ENCODE data around the gene SPATC1L. TPM values are rescaled to one million over a fixed set of nuclear protein-coding genes. Genes with fewer than 3 reads are reported as not detected.
A peak's percentile ranks its signal among the peaks of the same experiment; 100 is the strongest.

The SPATC1L gene
- total and polyA plus RNA-seq, 2 of the 8 experiments (the other 6 are each of a cell fraction or from before 2014, with no cell fraction given) = 24.9 to 50.0 TPM

DNA sequence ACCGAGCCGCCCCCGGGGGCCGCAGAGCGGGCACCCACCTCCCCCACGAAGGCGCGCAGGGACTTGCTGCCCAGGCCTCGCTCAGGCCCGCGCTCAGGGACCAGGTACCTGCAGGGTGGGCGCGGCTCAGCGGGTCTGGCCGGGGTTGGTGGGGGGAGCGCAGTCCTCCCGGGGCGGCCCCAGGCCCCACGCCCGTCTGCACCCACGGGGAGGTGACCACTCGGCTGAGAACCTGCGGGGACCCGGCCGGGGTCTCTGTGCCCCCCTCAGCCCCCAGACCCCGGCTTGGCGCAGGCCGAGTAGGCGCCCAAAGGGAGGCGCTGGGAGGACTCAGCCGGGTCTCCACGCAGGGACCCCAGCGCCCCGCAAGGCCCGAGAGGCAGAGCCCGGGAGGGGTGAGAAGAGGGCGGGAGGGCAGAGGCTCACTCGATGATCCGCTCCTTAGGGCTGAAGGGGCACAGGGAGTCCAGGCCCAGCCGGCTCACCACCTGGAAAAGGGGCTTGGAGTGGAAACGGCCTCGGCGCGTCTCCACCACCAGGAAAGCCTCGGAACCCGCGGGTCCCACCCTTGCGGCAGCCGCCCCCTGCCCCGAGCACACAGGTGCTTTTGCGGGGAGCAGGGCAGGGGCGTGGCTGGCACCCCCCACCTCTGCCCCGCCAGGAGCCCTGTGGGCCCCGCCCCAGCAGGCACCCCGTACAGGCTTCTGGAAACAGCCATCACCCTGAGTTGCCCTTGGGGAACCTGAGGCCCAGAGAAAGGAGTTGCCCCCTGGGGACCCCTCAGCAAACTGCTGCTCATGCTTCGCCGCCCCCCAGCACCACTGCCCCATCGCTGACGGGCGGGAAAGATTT lies 38.2 kb downstream of the SPATC1L start:
- no peak overlapping the region for H3K27ac ChIP-seq (ENCODE audit: low read depth, low read length)
- peaks cover 0 to 11% (median 2%) of the 10 kb centered on the region in 4 experiments; a peak in 3 of 7 replicates for H3K27me3 ChIP-seq (replicated peaks in 1 of 4; ENCODE audit: control insufficient read depth in 3 of 4, extremely low read depth in 1 of 4, insufficient read depth in 3 of 4, low read length in 3 of 4)
- peaks cover 0 to 8% of the 10 kb centered on the region in 2 experiments; a peak in 1 of 4 replicates for H3K9me3 ChIP-seq (ENCODE audit: insufficient read depth in 2 of 2, low read depth in 1 of 2, low read length in 1 of 2)
- no peak overlapping the region for H3K14ac ChIP-seq (ENCODE audit: insufficient read length)
- no peak overlapping the region for H3K4ac ChIP-seq (replicated peaks; ENCODE audit: insufficient read length, low read depth, low read length)
- H3K79me2 ChIP-seq (ENCODE audit: control insufficient read depth in 1 of 2, insufficient read depth in 2 of 2, low read length in 2 of 2) = no peaks in the 10 kb centered on the region
- H2AK5ac ChIP-seq (ENCODE audit: low read depth, low read length) = no peak overlapping the region
- FAIRE-seq = no peak
- H2BK12ac ChIP-seq (ENCODE audit: low read depth, low read length) = no peak overlapping the region
- no peak overlapping the region for H2AFZ ChIP-seq (ENCODE audit: low read length)
- no peak overlapping the region for H3K4me3 ChIP-seq (ENCODE audit: extremely low read depth in 1 of 4, insufficient read depth in 2 of 4, low read depth in 3 of 4, low read length in 4 of 4)
- H3K18ac ChIP-seq (ENCODE audit: extremely low read depth, low read length) = no peak overlapping the region
- no peak overlapping the region for H2BK15ac ChIP-seq (ENCODE audit: low read length)
- peaks cover 0 to 4% (median under 1%) of the 10 kb centered on the region in 4 experiments; a peak in 3 of 7 replicates for H3K4me1 ChIP-seq (replicated peaks in 1 of 4; ENCODE audit: control insufficient read depth in 3 of 4, insufficient read depth in 4 of 4, low read length in 3 of 4)
- no peaks in the 10 kb centered on the region for H3K23me2 ChIP-seq (ENCODE audit: low read depth, low read length)
- H3K36me3 ChIP-seq (ENCODE audit: control insufficient read depth in 2 of 4, insufficient read depth in 4 of 4, low read length in 3 of 4) = no peaks in the 10 kb centered on the region; a peak in 1 of 8 replicates
- H2BK5ac ChIP-seq (ENCODE audit: low read depth, low read length) = no peak overlapping the region
- H4K8ac ChIP-seq (ENCODE audit: extremely low read depth, insufficient read depth, low read length) = peak overlapping the region; percentile 53
- H4K5ac ChIP-seq (ENCODE audit: insufficient read length, low read depth, low read length) = no peak overlapping the region
- H3K23ac ChIP-seq (ENCODE audit: insufficient read length) = no peak overlapping the region
- H3K56ac ChIP-seq (replicated peaks; ENCODE audit: insufficient read length, low read depth, low read length) = no peak overlapping the region
- no peak for DNase-seq (ENCODE audit: low read depth in 1 of 2, low spot score in 2 of 2)
- H4K20me1 ChIP-seq (replicated peaks in 1 of 2; ENCODE audit: control insufficient read depth in 1 of 2, insufficient read depth in 2 of 2, low read length in 2 of 2) = no peaks in the 10 kb centered on the region
- H3K9ac ChIP-seq (replicated peaks in 1 of 4; ENCODE audit: extremely low read depth in 1 of 4, low read depth in 3 of 4, low read length in 3 of 4) = no peak overlapping the region
- no peak overlapping the region for H2BK120ac ChIP-seq (replicated peaks; ENCODE audit: low read depth, low read length)
- no peak overlapping the region for H2BK20ac ChIP-seq (ENCODE audit: low read length)
- no peak overlapping the region for H3K4me2 ChIP-seq (ENCODE audit: insufficient read depth in 1 of 2, low read depth in 2 of 2, low read length in 2 of 2)
- ChIA-PET CTCF (ENCODE audit: partially characterized antibody) (interaction anchor here (0.6 to 1.6 kb wide), 7 partner anchors 9 to 107 kb away, joined by 3 to 6 read pairs (median 5); no protein-coding TSS in a partner anchor), POLR2A (ENCODE audit: partially characterized antibody) (no interaction called here)
- WGBS, 2 experiments (ENCODE audit: extremely low coverage in 1 of 2, insufficient coverage in 1 of 2, insufficient read length in 1 of 2, insufficient replicate concordance in 2 of 2, low coverage in 1 of 2, low lambda C conversion rate in 2 of 2, missing lambda C conversion rate in 1 of 2) = 94% methylated on average over 16 of the region's 60 CpGs; no CpG with 5 or more reads in 1 of the 2 experiments
- H3K79me1 ChIP-seq (ENCODE audit: low read depth, low read length) = no peaks in the 10 kb centered on the region
- no peak overlapping the region for H4K91ac ChIP-seq (replicated peaks; ENCODE audit: insufficient read length, low read length)
- TF ChIP-seq CEBPB (IDR thresholded peaks at IDR 0.05; ENCODE audit: low read depth, low read length) (no peak), POLR2AphosphoS5 (IDR thresholded peaks at IDR 0.05; ENCODE audit: low read depth, low read length) (no peak), HDAC6 (IDR thresholded peaks at IDR 0.05; ENCODE audit: low read depth, low read length) (no peak), SAP30 (IDR thresholded peaks at IDR 0.05; ENCODE audit: insufficient read depth, insufficient replicate concordance, low read length) (no peak), TAF1 (IDR thresholded peaks at IDR 0.05; ENCODE audit: low read depth, low read length) (no peak), SP2 (IDR thresholded peaks at IDR 0.05; ENCODE audit: low read length) (no peak), CTBP2 (IDR thresholded peaks at IDR 0.05; ENCODE audit: borderline replicate concordance, insufficient read depth, insufficient read length, low read length) (no peak), EGR1 (IDR thresholded peaks at IDR 0.05; ENCODE audit: borderline replicate concordance, low read depth, low read length) (no peak), GABPA (IDR thresholded peaks at IDR 0.05; ENCODE audit: borderline replicate concordance, insufficient read depth, low read length) (no peak), FOSL1 (IDR thresholded peaks at IDR 0.05; ENCODE audit: insufficient read depth, low read depth, low read length) (no peak), CBX5 (IDR thresholded peaks at IDR 0.05; ENCODE audit: low read depth, low read length) (no peak)
- TF ChIP-seq, protein P1, sequence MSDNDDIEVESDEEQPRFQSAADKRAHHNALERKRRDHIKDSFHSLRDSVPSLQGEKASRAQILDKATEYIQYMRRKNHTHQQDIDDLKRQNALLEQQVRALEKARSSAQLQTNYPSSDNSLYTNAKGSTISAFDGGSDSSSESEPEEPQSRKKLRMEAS (IDR thresholded peaks at IDR 0.05) = no peak
